Neuronal stem cell (in vitro differentiated cells): ENCODE data around the gene EEF1AKMT4.

Experiments
- DNase-seq: peaks from one replicate; pipeline ENCODE4 v3.0.0-alpha.2; 2013; ENCODE audit warnings: low spot score
- H2AFZ ChIP-seq: one replicate; pipeline ENCODE4 v1.6.1; 2013; ENCODE audit warnings: mild to moderate bottlenecking, low read length, inconsistent platforms
- H2AK5ac ChIP-seq: 2 replicates; pipeline ENCODE4 v1.6.1; 2013; ENCODE audit warnings: low read depth, mild to moderate bottlenecking, inconsistent platforms, low read length, moderate library complexity, mixed read lengths
- H2BK120ac ChIP-seq: 2 replicates; pipeline ENCODE4 v1.6.1; 2013; ENCODE audit warnings: low read depth, mild to moderate bottlenecking, inconsistent platforms, low read length, moderate library complexity, mixed read lengths
- H2BK12ac ChIP-seq: one replicate; pipeline ENCODE4 v1.6.1; 2013; ENCODE audit warnings: low read length, inconsistent platforms
- H2BK15ac ChIP-seq: 2 replicates; pipeline ENCODE4 v1.6.1; 2013; ENCODE audit warnings: mild to moderate bottlenecking, low read length, inconsistent platforms, mixed read lengths
- H2BK5ac ChIP-seq: one replicate; pipeline ENCODE4 v1.6.1; 2013; ENCODE audit warnings: inconsistent platforms, mild to moderate bottlenecking, low read length, moderate library complexity
- H3K14ac ChIP-seq: one replicate; pipeline ENCODE4 v1.6.1; 2013; ENCODE audit warnings: low read length, inconsistent platforms
- H3K18ac ChIP-seq: 2 replicates; pipeline ENCODE4 v1.6.1; 2013; ENCODE audit warnings: low read length, inconsistent platforms
- H3K23ac ChIP-seq: 2 replicates; pipeline ENCODE4 v1.6.1; 2013; ENCODE audit warnings: low read depth, mild to moderate bottlenecking, mixed read lengths, low read length, inconsistent platforms; ENCODE audit not compliant: poor library complexity
- H3K27ac ChIP-seq: replicated peaks from 3 replicates; pipeline ENCODE4 v1.5.1; 2013; ENCODE audit warnings: low read length, inconsistent platforms
- H3K27me3 ChIP-seq, 3 experiments: 2 replicates each; pipeline ENCODE4 v1.6.1; 2013; ENCODE audit warnings: low read length in 3 of 3, mild to moderate bottlenecking in 2 of 3, inconsistent platforms in 1 of 3, low read depth in 1 of 3, mixed read lengths in 1 of 3, moderate library complexity in 1 of 3; ENCODE audit not compliant: control insufficient read depth in 3 of 3, insufficient read depth in 3 of 3
- H3K36me3 ChIP-seq, 2 donors: replicated peaks in 1 of 2; 2 replicates each; pipeline ENCODE4 v1.6.1; 2013; ENCODE audit warnings: low read length in 2 of 2; ENCODE audit not compliant: control insufficient read depth in 2 of 2, insufficient read depth in 2 of 2
- H3K4ac ChIP-seq: 2 replicates; pipeline ENCODE4 v1.6.1; 2013; ENCODE audit warnings: inconsistent platforms, mild to moderate bottlenecking, low read length, moderate library complexity
- H3K4me1 ChIP-seq, 2 donors: 1 replicate in 1 of 2; 2 replicates in 1 of 2; pipeline ENCODE4 v1.6.1; 2013; ENCODE audit warnings: low read length in 2 of 2, low read depth in 1 of 2; ENCODE audit not compliant: control insufficient read depth in 2 of 2, insufficient read depth in 1 of 2
- H3K4me2 ChIP-seq: one replicate; pipeline ENCODE4 v1.6.1; 2013; ENCODE audit warnings: mild to moderate bottlenecking, low read length, inconsistent platforms; ENCODE audit not compliant: insufficient read depth, poor library complexity, severe bottlenecking
- H3K4me3 ChIP-seq, 2 donors: 2 replicates each; pipeline ENCODE4 v1.5.1; 2013; ENCODE audit warnings: low read length in 2 of 2, mild to moderate bottlenecking in 2 of 2, inconsistent platforms in 1 of 2, moderate library complexity in 1 of 2
- H3K79me1 ChIP-seq: one replicate; pipeline ENCODE4 v1.6.1; 2013; ENCODE audit warnings: low read depth, mild to moderate bottlenecking, inconsistent platforms, low read length, moderate library complexity
- H3K9ac ChIP-seq: one replicate; pipeline ENCODE4 v1.6.1; 2013; ENCODE audit warnings: mild to moderate bottlenecking, low read depth, low read length, inconsistent platforms; ENCODE audit not compliant: poor library complexity
- H3K9me3 ChIP-seq, 2 donors: replicated peaks in 1 of 2; 2 replicates each; pipeline versions ENCODE3 to v1.6.1; 2013; ENCODE audit warnings: low read length in 2 of 2, mild to moderate bottlenecking in 2 of 2, inconsistent platforms in 1 of 2, low read depth in 1 of 2, mixed read lengths in 1 of 2, moderate library complexity in 1 of 2; ENCODE audit not compliant: control insufficient read depth in 2 of 2, insufficient read depth in 1 of 2
- H4K8ac ChIP-seq: one replicate; pipeline ENCODE4 v1.6.1; 2013; ENCODE audit warnings: low read depth, mild to moderate bottlenecking, inconsistent platforms, low read length, moderate library complexity
- H4K91ac ChIP-seq: one replicate; pipeline ENCODE4 v1.6.1; 2013; ENCODE audit warnings: low read length, low read depth, mild to moderate bottlenecking, inconsistent platforms; ENCODE audit not compliant: poor library complexity
- WGBS, 2 donors: extraction: QIAGEN DNeasy Blood & Tissue Kit; methylation state at CpG; one replicate each; pipeline ENCODE4 v1.1.7; 2013; ENCODE audit warnings: missing lambda C conversion rate in 2 of 2, mixed read lengths in 1 of 2; ENCODE audit not compliant: insufficient read length in 2 of 2, insufficient replicate concordance in 1 of 2; ENCODE audit errors: extremely low coverage in 2 of 2; 5-methylcytosine and 5-hydroxymethylcytosine counted together

The EEF1AKMT4 gene

DNA sequence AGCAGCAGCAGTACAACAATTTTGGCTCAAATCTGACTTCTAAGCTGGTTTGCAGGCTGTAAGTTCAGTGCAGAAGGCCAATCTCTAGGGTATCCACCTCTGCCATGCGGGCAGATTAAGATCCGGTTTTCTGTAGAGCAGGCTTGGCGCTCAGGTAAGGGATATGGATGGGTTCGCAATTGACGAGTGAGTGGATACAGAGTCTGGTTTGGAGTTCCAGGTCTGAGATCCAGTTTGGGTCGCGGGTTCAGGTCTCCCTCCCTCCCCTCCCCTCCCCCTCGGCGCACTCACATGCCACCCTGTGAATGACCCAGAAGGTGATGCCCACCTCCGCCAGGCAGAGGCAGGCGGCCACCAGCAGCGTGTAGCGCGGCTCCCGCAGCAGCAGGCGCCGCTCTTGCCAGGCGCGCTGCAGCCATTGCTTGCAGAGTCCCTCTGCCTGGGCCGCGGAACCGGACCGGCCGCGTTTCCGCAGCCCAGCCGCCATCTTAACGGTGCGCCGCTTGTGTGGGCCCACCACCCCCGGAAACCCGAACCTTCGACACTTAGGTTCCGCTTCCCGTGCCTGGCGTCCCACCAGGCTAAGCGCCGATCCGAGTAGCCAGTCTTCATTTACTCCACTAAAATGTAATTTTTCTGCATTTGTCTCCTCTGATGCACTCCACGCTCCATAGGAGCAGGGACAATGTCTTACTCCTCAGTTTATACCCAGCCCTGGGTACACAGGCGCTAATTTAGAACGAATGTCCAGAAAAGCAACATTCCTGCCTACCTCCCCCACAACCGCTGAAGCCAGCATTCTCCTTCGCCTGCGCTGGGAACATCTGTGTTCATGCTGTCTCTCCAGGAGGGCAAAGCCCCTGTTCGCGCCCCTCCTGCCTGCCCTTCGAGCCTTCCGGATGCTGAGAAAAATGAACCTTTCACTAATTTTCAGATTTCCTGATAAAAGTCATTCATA is 739 bp upstream of the EEF1AKMT4 start, which contains the start of gene ALG3:
Gene ALG3, minus strand, starts transcription at position 509 of the 958 bp plus-strand sequence. Its CDS starts 22 bp downstream, at position 487.
- WGBS, 2 donors: no CpG with 5 or more reads among the region's 49 CpGs
- Histone ChIP-seq H4K91ac (no peak within 1 kb of the TSS), H3K27me3 (no peaks in the 10 kb centered on the region), H3K27ac (peak within 1 kb of the TSS; percentile 35), H2AK5ac (no peak within 1 kb of the TSS), H3K4ac (no peak within 1 kb of the TSS), H3K18ac (peak within 1 kb of the TSS; percentile 90), H4K8ac (no peak within 1 kb of the TSS), H3K9me3 (peaks cover 0 to 1% of the 10 kb centered on the region in 2 donors), H3K4me2 (peak within 1 kb of the TSS; percentile 99), H3K14ac (no peak within 1 kb of the TSS), H3K79me1 (no peaks in the 10 kb centered on the region), H2AFZ (peak within 1 kb of the TSS; percentile 95), H3K4me1 (peaks cover 0 to 5% of the 10 kb centered on the region in 2 donors), H2BK12ac (no peak within 1 kb of the TSS), H3K23ac (peak within 1 kb of the TSS; percentile 35), H2BK5ac (peak within 1 kb of the TSS; percentile 4), H3K9ac (peak within 1 kb of the TSS; percentile 93), H3K36me3 (peaks cover 16 to 20% of the 10 kb centered on the region in 2 donors), H3K4me3 (peak within 1 kb of the TSS; percentile 82 to 92), H2BK120ac (no peak within 1 kb of the TSS), H2BK15ac (no peak within 1 kb of the TSS)
- DNase-seq: peak; percentile 90

DNA sequence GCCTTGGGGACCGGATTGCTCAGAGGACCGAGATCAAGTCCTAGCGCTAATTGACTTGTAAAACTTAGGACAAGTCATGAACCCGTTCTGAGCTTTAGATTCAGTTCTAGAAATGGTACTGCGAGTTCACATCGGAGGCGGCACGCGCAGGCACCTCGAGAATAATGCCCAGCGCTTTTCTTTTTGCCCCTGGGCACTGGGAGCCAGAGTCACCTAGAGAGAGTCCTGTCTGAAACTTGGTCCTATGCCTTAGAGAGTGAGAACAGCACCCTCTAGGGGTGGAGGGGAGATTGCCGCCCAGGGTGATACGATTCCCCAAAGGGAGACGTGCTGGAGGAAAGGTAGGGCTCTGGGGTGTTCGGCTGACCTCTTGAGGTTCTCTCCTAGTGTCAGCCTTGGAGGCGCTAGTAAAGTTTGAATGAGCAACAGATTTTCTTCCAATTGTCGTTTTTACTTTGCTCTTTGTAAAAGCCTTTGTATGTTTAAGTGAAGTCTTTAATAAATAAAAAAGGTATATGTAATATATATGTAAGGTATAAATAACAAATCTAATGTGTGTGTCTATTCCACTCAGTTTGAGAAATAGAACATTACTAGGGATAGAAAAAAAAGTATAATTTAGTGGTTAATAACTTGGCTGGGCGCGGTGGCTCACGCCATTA is 826 bp downstream of the EEF1AKMT4 start:
- Histone ChIP-seq H4K8ac (no peak overlapping the region), H3K9me3 (peaks cover 0 to 1% of the 10 kb centered on the region in 2 donors), H2BK12ac (no peak overlapping the region), H2AFZ (peak overlapping the region; percentile 95), H3K27ac (no peak overlapping the region), H4K91ac (no peak overlapping the region), H3K14ac (no peak overlapping the region), H3K4me3 (peak overlapping the region; percentile 82 to 87), H2BK5ac (no peak overlapping the region), H3K23ac (no peak overlapping the region), H3K4me2 (peak overlapping the region; percentile 99), H3K18ac (no peak overlapping the region), H2AK5ac (no peak overlapping the region), H2BK120ac (no peak overlapping the region), H3K79me1 (no peaks in the 10 kb centered on the region), H3K36me3 (peaks cover 4 to 5% of the 10 kb centered on the region in 2 donors), H3K4ac (no peak overlapping the region), H3K4me1 (peaks cover 0 to 5% of the 10 kb centered on the region in 2 donors), H3K27me3 (no peaks in the 10 kb centered on the region), H2BK15ac (no peak overlapping the region), H3K9ac (no peak overlapping the region)
- peak; percentile 90 for DNase-seq
- no CpG with 5 or more reads among the region's 20 CpGs for WGBS, 2 donors

DNA sequence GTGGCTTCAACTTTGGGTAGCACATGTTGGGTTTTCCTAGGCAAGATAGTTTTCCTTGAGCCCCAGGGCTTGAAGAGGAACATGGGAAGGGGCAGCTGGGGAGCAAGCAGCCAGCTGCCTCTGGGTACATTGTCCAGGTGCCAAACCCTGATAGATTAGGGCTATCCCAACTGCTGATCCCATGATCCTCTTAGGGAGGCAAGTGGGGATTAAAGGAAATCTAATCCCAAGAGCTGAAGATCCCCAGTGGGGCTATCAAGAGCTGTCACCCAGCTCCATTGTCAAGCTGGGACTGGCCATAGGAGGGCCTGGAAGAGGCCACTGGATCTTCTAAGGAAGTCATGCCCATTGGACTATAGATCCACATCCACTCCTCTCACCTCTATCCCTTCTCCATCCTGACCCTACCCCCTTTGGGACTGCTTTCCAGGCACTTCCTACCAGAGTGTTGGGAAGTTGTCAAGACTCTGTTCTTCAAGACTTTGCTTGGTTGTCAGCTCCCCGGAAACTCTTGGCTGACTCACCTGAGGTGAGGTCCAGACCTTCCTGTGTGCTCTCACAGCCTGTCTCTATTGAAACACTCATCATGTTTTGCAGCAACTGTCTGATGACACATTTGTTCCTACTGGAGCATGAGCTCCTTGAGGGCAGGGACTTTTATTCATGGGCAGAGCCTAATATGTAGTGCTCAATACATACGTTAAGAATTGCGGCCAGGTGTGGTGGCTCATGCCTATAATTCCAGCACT is 6.0 kb downstream of the EEF1AKMT4 start:
- H3K36me3 ChIP-seq: no peaks in the 10 kb centered on the region
- H2BK12ac ChIP-seq: no peak overlapping the region
- H3K23ac ChIP-seq: no peak overlapping the region
- no peak overlapping the region for H3K4ac ChIP-seq
- no peak overlapping the region for H2AK5ac ChIP-seq
- H3K4me3 ChIP-seq: no peak overlapping the region
- no peak overlapping the region for H3K9ac ChIP-seq
- DNase-seq: no peak
- peaks cover 2 to 3% of the 10 kb centered on the region in 2 donors for H3K4me1 ChIP-seq
- H2BK15ac ChIP-seq: no peak overlapping the region
- no CpG with 5 or more reads among the region's 3 CpGs for WGBS, 2 donors
- H4K91ac ChIP-seq: no peak overlapping the region
- no peak overlapping the region for H3K27ac ChIP-seq
- H3K4me2 ChIP-seq: no peak overlapping the region
- H3K79me1 ChIP-seq: peaks cover 2% of the 10 kb centered on the region
- peaks cover 11 to 20% (median 12%) of the 10 kb centered on the region in 3 experiments for H3K27me3 ChIP-seq
- no peak overlapping the region for H4K8ac ChIP-seq
- no peaks in the 10 kb centered on the region for H3K9me3 ChIP-seq
- H2AFZ ChIP-seq: no peak overlapping the region
- no peak overlapping the region for H3K18ac ChIP-seq
- H2BK120ac ChIP-seq: no peak overlapping the region
- H3K14ac ChIP-seq: no peak overlapping the region
- no peak overlapping the region for H2BK5ac ChIP-seq
